GM21786 (cell line): Measurements from ENCODE around the gene LRP11.

Source experiments
- ATAC-seq: cut with Tn5 transposase; IDR thresholded peaks from one replicate; pipeline ENCODE4 v1.9.1; 2021; ENCODE audit not compliant: unreplicated experiment

LRP11 gene

DNA sequence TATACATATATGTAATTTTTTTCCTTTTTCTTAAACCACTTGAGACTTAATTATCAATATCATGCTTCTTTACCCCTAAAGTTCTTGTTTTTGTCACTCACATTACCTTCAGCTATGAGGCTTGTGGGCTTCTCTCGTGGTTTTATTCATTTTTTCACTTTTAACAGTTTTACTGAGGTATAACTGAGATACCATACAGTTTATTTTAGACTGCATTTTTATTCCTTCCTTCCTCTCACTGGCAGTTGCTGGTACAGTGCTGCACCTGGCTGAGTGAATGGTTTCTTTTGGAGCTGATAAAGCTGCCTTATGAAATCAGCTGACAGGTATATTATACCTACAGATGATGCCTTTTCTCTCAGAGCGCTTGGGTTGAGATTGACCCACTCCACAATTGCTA lies 54.4 kb downstream of the LRP11 start:
- no peak for ATAC-seq

GRCh38 chr6:149806127-149806526 lies 58.0 kb downstream of the LRP11 start:
- ATAC-seq: no peak

DNA sequence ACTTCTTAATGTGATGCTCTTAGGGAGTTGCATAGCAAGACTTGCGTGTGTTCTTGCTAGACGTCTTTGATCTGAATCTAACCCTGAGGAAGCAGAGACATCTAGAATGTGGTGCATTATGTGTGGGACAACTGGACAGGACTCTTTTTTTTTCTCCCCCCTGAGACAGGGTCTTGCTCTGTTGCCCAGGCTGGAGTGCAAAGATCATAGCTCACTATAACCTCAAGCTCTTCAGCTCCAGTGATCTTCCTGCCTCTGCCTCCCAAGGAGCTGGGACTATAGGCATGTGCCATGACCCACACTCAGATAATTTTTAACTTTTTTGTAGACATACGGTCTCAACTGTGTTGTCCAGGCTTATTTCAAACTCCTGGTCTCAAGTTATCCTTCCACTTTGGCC lies 80.6 kb downstream of the LRP11 start:
- no peak for ATAC-seq

- ATAC-seq: no peak
These were observed 81.8 kb downstream of the LRP11 start for GRCh38 chr6:149782337-149782736.

DNA sequence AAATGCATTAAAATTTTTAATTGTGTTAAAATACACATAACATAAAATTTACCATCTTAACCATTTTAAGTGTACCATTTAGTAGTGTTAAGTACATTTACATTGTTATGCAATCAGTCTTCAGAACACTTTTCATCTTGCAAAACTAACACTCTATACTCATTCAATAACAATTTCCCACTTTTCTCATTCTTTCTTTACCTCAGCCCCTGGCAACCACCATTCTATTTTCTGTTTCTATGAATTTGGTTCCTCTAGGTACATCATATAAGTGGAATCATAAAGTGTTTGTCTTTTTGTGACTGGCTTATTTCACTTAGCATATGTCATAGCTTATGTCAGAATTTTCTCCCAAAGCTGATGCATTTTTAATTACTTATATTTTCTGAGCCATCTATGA lies 82.4 kb downstream of the LRP11 start:
- no peak for ATAC-seq

GRCh38 chr6:149779644-149779963 lies 84.6 kb downstream of the LRP11 start:
- ATAC-seq: no peak

DNA sequence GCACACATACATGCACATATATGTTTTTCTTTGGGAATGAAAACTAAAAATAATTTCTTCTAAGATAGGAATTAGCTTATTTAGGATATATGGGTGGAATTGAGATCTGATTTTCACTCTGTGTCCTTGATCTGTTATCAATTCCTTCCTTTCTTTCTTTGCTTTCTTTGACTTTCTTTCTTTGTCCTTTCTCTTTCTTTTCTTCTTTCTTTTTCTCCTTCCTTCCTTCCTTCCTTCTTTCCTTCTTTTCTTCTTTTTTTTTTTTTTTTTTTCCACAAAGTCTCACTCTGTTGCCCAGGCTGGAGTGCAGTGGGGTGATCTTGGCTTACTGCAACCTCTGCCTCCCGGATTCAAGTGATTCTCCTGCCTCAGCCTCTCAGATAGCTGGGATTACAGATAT lies 86.5 kb downstream of the LRP11 start:
- ATAC-seq: no peak

DNA sequence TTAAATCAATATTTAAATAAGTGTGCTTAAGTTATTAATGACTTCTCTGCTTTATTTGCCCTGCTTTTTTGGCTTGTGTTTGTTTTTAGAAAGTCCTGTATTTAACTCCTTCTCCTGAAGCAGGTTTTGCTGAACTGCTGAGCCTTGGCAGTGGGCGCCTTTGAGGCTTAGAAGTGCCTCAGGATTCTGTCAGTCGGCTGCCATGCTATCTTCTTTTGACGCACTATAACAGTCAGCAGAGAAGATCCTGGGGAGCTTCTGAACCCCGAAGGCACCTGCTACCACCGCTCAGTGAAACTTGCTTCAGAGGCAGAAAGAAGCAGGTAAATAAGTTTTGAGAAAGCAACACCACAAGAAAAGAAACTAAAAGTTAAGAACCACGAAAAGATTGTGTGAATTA lies 92.2 kb downstream of the LRP11 start:
- ATAC-seq: no peak

GRCh38 chr6:149771185-149771584 lies 93.0 kb downstream of the LRP11 start:
- no peak for ATAC-seq

- ATAC-seq: no peak
These were observed 94.5 kb downstream of the LRP11 start for GRCh38 chr6:149769676-149770075.
